ES-I3 (cell line): Measurements from ENCODE around the gene EPB41L1.

Source experiments
- H3K36me3 ChIP-seq: 2 replicates; pipeline ENCODE4 v1.6.1; 2013; ENCODE audit warnings: mild to moderate bottlenecking, low read length, control low read depth, moderate library complexity; ENCODE audit not compliant: insufficient read depth
- H3K4me1 ChIP-seq: 2 replicates; pipeline ENCODE4 v1.6.1; 2013; ENCODE audit warnings: mild to moderate bottlenecking, control low read depth, low read length; ENCODE audit not compliant: insufficient read depth
- H3K9ac ChIP-seq: 2 replicates; pipeline ENCODE4 v1.6.1; 2013; ENCODE audit warnings: low read depth, mild to moderate bottlenecking, low read length, moderate library complexity
- H3K9me3 ChIP-seq: 2 replicates; pipeline ENCODE4 v1.6.1; 2013; ENCODE audit warnings: mild to moderate bottlenecking, low read length, moderate library complexity; ENCODE audit not compliant: control insufficient read depth, insufficient read depth

Gene EPB41L1

DNA sequence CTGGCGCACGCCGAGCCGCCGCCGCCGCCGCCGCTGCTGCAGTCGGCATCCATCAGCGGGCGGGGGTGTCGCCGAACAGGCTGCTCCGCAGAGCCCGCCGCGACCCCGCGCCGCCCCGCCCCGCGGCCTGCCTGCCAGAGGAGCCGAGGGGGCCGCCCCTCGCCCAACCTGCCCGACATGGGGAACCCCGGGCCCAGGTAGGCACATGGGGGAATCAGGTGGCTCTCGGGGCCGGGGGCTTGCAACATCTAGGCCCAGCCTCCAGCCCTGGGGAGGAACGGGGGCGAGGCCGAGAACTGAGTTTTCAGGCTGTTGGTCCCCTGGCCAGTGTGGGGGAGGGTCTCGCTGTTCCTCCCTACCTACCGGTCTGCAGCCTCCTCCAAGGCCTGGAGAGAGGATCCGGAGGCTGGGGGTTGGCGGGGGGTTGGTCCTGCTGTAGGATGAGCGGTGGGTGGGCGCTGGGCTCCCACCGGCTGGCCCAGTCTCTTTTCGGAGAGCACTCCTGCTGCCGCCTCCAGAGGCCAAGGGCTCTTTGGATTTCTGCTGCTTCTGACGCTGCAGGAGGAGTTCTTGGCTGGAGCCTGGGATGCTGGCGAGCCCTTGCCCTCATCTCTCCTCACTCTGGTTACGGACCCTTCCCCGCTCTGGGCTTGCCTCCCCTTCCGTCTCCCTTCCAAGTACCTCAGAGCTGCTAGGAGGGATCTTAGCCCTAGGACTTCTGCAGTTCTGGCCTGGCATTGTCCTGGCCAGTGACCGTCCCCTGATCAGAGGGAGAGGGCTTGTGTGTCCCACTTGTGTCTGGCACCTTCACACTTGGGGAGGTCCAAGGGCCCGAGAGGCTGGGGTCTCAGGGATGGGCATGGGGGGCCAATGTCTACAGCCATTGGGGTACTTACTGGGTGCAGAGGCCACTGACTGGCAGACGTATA is at the start of gene EPB41L1:
TSS of gene EPB41L1 (plus strand) at position 41 of the 929 bp plus-strand sequence. CDS start 19,038 bp downstream, outside the sequence.
- Histone ChIP-seq H3K4me1 (peaks cover 3% of the 10 kb centered on the region; the same call in 1 of the 2 replicates), H3K9me3 (no peaks in the 10 kb centered on the region), H3K9ac (peak within 1 kb of the TSS; percentile 64), H3K36me3 (no peaks in the 10 kb centered on the region)

DNA sequence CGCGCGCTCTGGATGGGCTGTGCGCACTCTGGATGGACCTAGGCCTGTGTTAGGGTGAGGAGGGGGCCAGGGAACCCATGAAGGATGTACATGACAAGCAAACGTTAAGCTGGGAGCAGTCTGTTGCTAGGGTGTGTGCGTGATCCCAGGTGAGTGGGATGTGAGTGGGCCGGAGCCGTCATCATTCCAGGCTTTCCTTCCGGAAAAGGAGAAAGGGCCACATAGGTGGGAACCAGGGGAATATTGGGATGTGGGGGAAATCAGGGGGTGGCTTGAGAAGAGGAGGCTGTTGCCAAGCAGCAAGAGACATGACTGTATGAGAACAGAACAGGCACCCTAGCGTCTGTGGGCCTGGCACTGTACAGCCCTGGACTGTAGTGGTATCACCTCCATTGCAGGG is 49.7 kb upstream of the EPB41L1 start:
- no peaks in the 10 kb centered on the region for H3K9me3 ChIP-seq

DNA sequence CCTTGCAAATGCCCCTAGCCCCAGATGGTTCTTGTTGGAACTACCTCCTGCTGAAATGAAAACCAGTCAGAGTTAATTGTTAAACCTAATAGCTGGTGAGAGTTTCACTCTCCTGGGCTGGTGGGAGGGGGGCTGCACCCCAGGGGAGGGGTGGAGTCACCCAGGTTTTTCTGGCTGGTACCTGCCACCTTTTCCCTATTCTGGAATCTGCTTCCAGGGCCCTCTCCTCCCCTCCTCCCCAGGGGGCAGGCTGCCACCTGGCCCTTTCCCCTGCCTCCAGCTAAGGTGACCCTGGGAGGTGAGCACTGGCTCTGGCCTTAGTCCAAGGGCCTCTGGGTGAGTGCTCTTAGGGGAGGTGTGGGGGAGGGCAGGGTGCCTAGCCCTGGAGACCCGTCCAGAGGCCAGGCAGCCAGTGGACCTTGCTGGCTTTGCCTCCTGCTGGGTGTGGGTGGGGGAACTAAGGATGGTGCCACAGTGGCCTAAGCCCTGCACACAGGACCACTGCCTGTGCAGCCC is 48.8 kb upstream of the EPB41L1 start:
- Histone ChIP-seq H3K36me3 (no peaks in the 10 kb centered on the region), H3K9me3 (no peaks in the 10 kb centered on the region), H3K9ac (no peak overlapping the region), H3K4me1 (peaks cover 5% of the 10 kb centered on the region; the same call in 1 of the 2 replicates)

More for the DNA sequence above, 49.7 kb upstream of the EPB41L1 start:
- Histone ChIP-seq H3K9ac (no peak overlapping the region), H3K36me3 (no peaks in the 10 kb centered on the region), H3K4me1 (peaks cover 5% of the 10 kb centered on the region; the same call in 1 of the 2 replicates)

DNA sequence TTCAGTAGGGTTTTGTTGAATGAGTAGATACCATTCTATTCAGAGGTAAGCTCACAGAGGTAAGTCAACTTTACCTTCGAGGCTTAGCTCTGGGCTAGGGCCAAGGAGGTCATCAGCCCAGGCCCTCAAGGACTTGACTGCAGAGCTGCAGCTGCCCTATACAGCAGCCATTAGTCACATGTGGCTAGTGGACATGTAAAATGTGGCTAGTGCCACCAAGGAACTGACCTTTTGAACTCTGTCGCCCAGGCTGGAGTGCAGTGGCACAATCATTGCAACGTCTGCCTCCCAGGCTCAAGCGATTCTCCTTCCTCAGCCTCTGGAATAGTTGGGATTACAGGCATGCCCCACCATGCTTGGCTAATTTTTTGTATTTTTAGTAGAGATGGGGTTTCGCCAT is 47.9 kb upstream of the EPB41L1 start:
- peaks cover 5% of the 10 kb centered on the region; the same call in 1 of the 2 replicates for H3K4me1 ChIP-seq
- H3K9ac ChIP-seq: no peak overlapping the region
- no peaks in the 10 kb centered on the region for H3K36me3 ChIP-seq
- no peaks in the 10 kb centered on the region for H3K9me3 ChIP-seq

DNA sequence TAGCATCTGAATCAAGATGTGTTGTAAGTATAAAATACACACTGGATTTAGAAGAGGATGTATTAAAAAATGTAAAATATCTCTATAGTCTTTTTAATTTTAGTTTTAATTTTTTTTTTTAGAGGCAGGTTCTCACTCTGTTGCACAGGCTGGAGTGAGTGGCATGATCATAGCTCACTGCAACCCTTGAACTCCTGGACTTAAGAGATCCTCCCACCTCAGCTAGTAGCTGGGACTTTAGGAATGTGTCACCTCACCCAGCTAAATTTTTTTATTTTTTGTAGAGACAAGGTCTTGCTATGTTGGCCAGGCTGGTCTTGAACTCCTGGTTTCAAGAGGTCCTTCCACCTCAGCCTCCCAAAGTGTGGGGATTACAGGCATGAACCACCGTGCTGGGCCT is 46.7 kb upstream of the EPB41L1 start:
- Histone ChIP-seq H3K36me3 (no peaks in the 10 kb centered on the region), H3K4me1 (peaks cover 5% of the 10 kb centered on the region), H3K9me3 (no peaks in the 10 kb centered on the region), H3K9ac (no peak overlapping the region)

DNA sequence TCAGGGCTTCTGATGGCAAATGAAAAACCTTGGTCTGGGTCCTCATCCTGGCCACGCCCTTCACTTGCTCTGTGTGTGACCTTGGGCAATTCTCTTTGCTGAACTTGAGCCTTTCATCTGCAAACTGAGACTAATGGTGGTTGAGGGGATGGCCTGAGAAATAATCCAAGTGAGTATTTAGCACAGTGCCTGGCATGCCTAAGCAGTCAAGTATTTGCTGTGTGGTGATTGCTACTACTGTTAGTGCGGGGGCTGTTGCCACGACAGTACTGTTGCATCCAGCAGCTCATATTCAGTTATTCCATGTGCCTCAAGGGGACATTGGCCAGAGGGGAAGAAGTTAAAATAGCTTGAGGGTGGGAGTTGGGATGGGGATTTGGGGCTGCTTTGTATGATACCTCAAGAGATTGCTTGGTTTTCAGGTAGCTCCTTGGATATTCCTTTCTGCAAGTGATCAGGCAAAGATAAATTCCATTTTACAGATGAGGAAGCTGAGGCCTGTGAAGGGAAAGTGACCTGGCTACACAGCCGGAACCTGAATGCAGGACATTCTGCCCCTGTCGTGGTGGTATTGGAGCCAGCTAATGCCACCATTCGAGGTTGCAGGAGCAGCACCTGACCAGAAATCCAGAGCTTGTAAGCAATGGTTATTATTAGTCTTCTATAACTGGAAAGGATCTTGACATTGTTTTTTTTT is 45.1 kb upstream of the EPB41L1 start:
- Histone ChIP-seq H3K9ac (no peak overlapping the region), H3K4me1 (peaks cover 14% of the 10 kb centered on the region), H3K9me3 (no peaks in the 10 kb centered on the region), H3K36me3 (no peaks in the 10 kb centered on the region)

DNA sequence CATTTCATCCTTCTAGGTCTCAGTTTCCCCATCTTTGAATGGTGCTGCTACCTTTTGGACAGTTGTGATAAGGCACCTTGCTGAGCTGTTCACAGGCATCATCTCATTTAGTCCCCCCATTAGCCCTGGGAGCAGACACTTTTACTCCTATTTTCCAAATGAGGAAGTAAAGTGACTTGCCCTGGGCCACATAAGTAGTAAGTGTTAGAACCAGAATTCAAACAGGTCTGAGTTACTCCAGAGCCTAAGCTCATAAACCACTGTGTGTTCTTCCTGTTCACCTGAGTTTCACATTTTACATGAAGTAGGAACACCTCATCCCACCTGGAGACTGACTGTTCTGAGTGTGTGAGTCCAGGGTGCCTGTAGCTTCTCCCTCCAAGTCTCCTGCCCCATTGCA is 43.5 kb upstream of the EPB41L1 start:
- Histone ChIP-seq H3K9ac (no peak overlapping the region), H3K4me1 (peaks cover 21% of the 10 kb centered on the region), H3K36me3 (no peaks in the 10 kb centered on the region), H3K9me3 (no peaks in the 10 kb centered on the region)

DNA sequence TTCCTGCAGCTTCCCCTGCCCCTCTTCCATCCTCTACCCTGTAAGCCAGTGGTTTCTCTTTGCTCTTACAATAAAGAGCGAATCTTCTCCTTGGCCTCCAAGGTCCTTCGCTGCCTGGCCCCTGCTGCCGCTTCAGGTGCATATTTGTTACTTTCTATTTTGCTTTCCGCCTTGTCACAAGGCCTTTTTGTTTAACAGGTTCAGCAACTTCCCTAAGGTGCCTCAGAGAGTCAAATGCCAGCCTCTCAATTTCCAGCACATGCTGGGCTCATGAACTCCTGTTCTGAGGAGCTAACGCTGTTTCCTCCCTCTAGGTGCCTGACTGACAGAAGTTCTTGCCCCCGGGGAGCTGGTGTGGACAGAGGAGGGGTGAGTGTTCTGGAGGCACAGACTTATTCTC is 42.4 kb upstream of the EPB41L1 start:
- no peaks in the 10 kb centered on the region for H3K36me3 ChIP-seq
- H3K4me1 ChIP-seq: peaks cover 21% of the 10 kb centered on the region
- H3K9ac ChIP-seq: no peak overlapping the region
- no peaks in the 10 kb centered on the region for H3K9me3 ChIP-seq

DNA sequence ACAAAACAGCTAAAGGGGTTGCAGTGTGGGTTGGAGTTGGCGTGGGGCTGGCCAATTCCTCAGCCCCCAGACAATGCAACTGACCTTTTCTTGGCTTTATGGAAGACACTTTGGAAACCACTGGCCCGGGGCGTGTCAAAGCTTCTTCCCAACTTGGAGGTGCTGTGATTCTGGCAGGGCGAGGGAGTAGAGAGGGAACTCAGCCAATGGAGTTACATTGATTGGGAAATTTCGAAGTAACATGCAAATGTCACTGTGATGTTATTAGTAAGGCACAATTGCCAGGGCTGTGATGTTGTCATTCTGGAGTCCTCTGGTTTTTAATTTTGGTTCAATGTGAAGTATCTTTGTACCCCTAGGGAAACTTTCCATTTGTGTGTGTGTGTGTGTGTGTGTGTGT is 41.5 kb upstream of the EPB41L1 start:
- Histone ChIP-seq H3K4me1 (peaks cover 21% of the 10 kb centered on the region), H3K9me3 (no peaks in the 10 kb centered on the region), H3K36me3 (no peaks in the 10 kb centered on the region), H3K9ac (no peak overlapping the region)

DNA sequence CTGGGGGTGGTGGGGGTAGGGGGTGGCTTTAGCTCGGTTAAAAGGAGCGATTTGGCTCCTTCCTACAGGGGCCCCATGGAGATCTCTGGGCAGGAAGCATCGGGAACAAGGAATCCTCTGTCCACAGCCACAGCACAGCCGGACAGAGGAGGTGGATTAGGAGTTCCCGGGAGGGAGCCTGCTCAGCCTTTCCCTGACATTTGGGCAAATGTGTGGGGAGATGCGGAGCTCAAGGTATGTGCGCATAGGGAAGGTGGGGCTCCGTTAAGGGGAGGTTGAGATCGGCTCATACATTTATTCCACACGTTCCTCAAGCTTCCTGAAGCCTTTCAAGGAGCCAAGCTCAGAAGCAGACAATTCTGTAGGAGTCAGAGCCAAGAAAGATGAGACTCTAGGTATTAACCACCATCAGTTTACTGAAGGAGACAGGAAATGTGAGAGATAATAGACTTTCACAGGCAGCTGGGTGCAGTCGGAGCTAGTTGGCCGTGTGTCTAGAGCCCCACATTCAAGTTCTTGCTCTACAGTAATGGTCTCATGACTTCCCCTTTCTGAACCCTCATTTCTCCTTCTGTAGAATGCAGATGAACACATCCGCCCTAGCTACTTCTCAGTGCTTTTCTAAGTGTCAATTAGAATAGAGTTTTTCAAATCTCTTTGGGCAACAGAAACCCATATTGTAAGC is 40.8 kb upstream of the EPB41L1 start:
- no peaks in the 10 kb centered on the region for H3K36me3 ChIP-seq
- H3K9ac ChIP-seq: no peak overlapping the region
- no peaks in the 10 kb centered on the region for H3K9me3 ChIP-seq
- H3K4me1 ChIP-seq: peaks cover 21% of the 10 kb centered on the region

DNA sequence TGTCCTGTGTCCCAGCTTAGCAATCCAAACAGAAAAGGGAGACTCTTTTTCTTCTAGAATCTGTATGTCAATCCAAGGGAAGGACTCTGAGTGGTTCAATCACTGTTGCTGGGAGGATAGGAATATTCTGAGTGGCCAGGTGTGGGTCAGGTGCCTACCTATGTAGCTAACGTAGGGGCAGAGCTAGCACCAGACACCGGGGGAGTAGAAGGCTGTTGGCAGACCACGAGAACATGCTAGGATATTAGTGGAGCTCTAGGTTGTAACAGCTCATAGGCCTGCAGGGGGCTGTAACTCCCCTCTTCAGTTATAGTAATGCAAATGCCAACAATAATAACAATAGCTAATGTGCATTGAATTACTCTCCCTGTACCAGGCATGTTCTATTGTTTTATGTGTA is 39.8 kb upstream of the EPB41L1 start:
- Histone ChIP-seq H3K9me3 (no peaks in the 10 kb centered on the region), H3K9ac (no peak overlapping the region), H3K36me3 (no peaks in the 10 kb centered on the region), H3K4me1 (peaks cover 16% of the 10 kb centered on the region)

DNA sequence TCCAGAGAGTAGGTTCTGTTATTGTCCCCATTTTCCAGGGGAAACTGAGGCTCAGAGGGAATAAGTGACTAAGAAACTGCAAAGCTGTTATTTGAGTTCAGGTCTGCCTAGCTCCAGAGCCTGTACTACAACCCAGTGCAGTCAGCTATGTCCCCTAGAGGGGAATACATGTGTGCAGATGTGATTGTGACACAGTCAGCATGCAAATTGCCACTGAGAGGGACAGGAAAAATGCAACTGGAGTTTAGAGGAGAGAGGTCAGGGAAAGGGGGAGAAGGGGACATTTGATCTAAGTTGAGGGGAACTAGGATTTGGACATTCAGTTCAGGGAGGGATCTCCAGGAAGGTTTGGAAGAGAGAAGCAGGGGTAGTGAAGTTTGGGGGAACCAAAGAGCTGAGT is 38.6 kb upstream of the EPB41L1 start:
- Histone ChIP-seq H3K9ac (no peak overlapping the region), H3K4me1 (peaks cover 16% of the 10 kb centered on the region)

DNA sequence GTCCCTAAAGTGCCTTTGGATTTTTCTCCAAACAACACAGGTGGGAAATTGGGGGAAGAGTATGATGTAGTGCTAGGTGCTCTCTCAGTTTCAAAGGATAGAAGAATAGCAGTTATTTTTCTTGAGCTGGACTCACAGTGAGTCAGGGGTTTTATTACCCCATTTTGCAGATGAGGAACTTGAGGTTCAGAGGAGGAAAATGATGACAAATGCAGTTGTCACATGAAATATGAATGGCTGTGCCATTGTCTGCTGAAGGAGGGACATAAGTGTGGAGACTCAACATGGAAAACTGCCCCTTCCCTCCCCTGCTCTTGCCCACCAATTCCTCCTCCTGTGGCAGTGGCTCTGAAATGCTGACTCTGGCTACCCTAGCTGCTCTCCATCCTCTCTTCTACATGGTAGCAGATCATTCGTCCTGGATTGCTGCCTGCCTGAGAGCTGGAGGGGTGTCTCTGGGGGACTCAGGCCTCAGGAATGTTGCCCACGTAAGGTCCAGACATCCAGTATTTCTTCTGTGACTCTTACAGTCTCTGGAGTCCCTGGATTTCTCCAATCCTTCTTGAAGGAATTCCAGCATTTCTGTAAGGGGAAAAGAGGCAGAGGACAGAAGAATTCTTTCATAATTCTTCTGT is 37.6 kb upstream of the EPB41L1 start:
- no peaks in the 10 kb centered on the region for H3K36me3 ChIP-seq
- peaks cover 16% of the 10 kb centered on the region for H3K4me1 ChIP-seq
- H3K9me3 ChIP-seq: no peaks in the 10 kb centered on the region
- H3K9ac ChIP-seq: no peak overlapping the region

More for the DNA sequence above, 38.6 kb upstream of the EPB41L1 start:
- Histone ChIP-seq H3K9me3 (no peaks in the 10 kb centered on the region), H3K36me3 (no peaks in the 10 kb centered on the region)

DNA sequence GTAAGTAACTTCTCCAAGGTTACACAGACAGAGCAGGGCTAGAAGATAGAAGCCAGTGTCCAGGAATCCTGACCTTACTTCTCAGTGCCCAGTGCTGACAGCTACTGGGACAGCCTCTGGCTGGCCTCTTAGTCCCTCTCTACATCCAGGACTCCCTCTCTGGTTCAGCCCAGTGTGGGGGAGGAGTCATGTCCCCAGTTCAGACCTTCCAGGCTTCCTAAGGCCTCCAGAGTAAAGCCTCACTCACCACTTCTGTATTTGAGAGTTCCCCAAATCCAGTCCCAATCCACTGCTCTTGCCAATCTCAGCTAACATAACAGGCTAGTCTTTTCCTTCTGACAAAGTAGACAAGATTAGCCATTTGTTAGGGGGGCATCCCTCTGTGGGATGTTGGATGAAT is 36.9 kb upstream of the EPB41L1 start:
- Histone ChIP-seq H3K9ac (no peak overlapping the region), H3K36me3 (no peaks in the 10 kb centered on the region), H3K4me1 (peaks cover 16% of the 10 kb centered on the region; the same call in 1 of the 2 replicates), H3K9me3 (no peaks in the 10 kb centered on the region)
